Neural cell (in vitro differentiated cells): Measurements from ENCODE around the gene AIP. TPM values are rescaled to one million over a fixed set of nuclear protein-coding genes. Genes with fewer than 3 reads are reported as not detected.

Source experiments
- H2AFZ ChIP-seq: fragments of 200-600, 300-800 bp; sonication (generic), shearing (Covaris generic); 2 replicates; pipeline ENCODE4 v1.6.0; 2014; ENCODE audit warnings: low read depth, mild to moderate bottlenecking, antibody characterized with exemption, low read length, moderate library complexity
- H3F3A ChIP-seq: fragments of 200-600 bp; shearing (Covaris generic); 2 replicates; pipeline ENCODE4 v1.6.1; 2016; ENCODE audit warnings: mild to moderate bottlenecking, moderate library complexity, mixed read lengths, antibody characterized with exemption, low read length; ENCODE audit not compliant: insufficient read depth, poor library complexity, severe bottlenecking
- H3K27ac ChIP-seq: fragments of 200-600, 300-800 bp; sonication (generic), shearing (Covaris generic); 2 replicates; pipeline ENCODE4 v1.5.1; 2014; ENCODE audit warnings: mild to moderate bottlenecking, low read length, moderate library complexity
- H3K27me3 ChIP-seq: fragments of 300-800, 200-600 bp; sonication (generic), shearing (Covaris generic); 2 replicates; pipeline ENCODE4 v1.6.0; 2014; ENCODE audit warnings: mild to moderate bottlenecking, low read depth, low read length, moderate library complexity; ENCODE audit not compliant: insufficient read depth
- H3K36me3 ChIP-seq: fragments of 300-800, 200-600 bp; sonication (generic), shearing (Covaris generic); 2 replicates; pipeline ENCODE4 v1.5.1; 2014; ENCODE audit warnings: mild to moderate bottlenecking, antibody characterized with exemption, low read length, moderate library complexity; ENCODE audit not compliant: insufficient read depth
- H3K4me2 ChIP-seq: fragments of 300-800, 200-600 bp; sonication (generic), shearing (Covaris generic); 2 replicates; pipeline ENCODE4 v1.6.0; 2014; ENCODE audit warnings: mild to moderate bottlenecking, low read length
- H3K4me3 ChIP-seq: fragments of 300-800, 200-600 bp; sonication (generic), shearing (Covaris generic); 2 replicates; pipeline ENCODE4 v1.5.1; 2014; ENCODE audit warnings: mild to moderate bottlenecking, low read length, moderate library complexity
- H3K79me2 ChIP-seq: fragments of 200-600 bp; shearing (Covaris generic); replicated peaks from 2 replicates; pipeline ENCODE4 v1.6.0; 2014; ENCODE audit warnings: mild to moderate bottlenecking, low read length, moderate library complexity; ENCODE audit not compliant: insufficient read depth
- H3K9ac ChIP-seq: fragments of 300-800, 200-600 bp; sonication (generic), shearing (Covaris generic); 2 replicates; pipeline ENCODE4 v1.6.1; 2016; ENCODE audit warnings: mild to moderate bottlenecking, low read length, mixed read lengths
- H3K9me2 ChIP-seq: fragments of 200-600 bp; shearing (Covaris generic); 2 replicates; pipeline ENCODE4 v1.6.1; 2016; ENCODE audit warnings: mild to moderate bottlenecking, low read length, mixed read lengths; ENCODE audit not compliant: insufficient read depth
- H3K9me3 ChIP-seq: fragments of 200-600, 300-800 bp; sonication (generic), shearing (Covaris generic); 2 replicates; pipeline ENCODE4 v1.6.1; 2016; ENCODE audit warnings: mild to moderate bottlenecking, mixed run types, low read length, moderate library complexity, mixed read lengths
- H4K20me1 ChIP-seq: fragments of 200-600 bp; shearing (Covaris generic); 2 replicates; pipeline ENCODE4 v1.6.1; 2016; ENCODE audit warnings: mild to moderate bottlenecking, mixed run types; ENCODE audit not compliant: insufficient read depth
- EP300 ChIP-seq: fragments of 450-650 bp; conservative IDR thresholded peaks from 2 replicates; pipeline ENCODE4 v1.6.1; 2014; ENCODE audit warnings: antibody characterized with exemption, mild to moderate bottlenecking, moderate library complexity; ENCODE audit not compliant: poor library complexity, severe bottlenecking
- EZH2 ChIP-seq: fragments of 200-600, 300-800 bp; shearing (Covaris generic), sonication (generic); IDR thresholded peaks from 2 replicates; pipeline ENCODE4 v1.6.1; 2014; ENCODE audit warnings: antibody characterized with exemption, low read length, borderline replicate concordance, mild to moderate bottlenecking; ENCODE audit not compliant: insufficient read depth, poor library complexity, severe bottlenecking
- MXI1 ChIP-seq: fragments of 450-650 bp; conservative IDR thresholded peaks from 2 replicates; pipeline ENCODE4 v1.6.1; 2014; ENCODE audit warnings: antibody characterized with exemption, mild to moderate bottlenecking; ENCODE audit not compliant: poor library complexity, severe bottlenecking
- POLR2AphosphoS5 ChIP-seq: IDR thresholded peaks from 2 replicates; pipeline ENCODE4 v1.6.1; 2012
- RAD21 ChIP-seq: fragments of 450-650 bp; conservative IDR thresholded peaks from 2 replicates; pipeline ENCODE4 v1.6.1; 2014; ENCODE audit warnings: antibody characterized with exemption, mild to moderate bottlenecking, moderate library complexity
- SMC3 ChIP-seq: fragments of 450-650 bp; conservative IDR thresholded peaks from 2 replicates; pipeline ENCODE4 v1.6.1; 2014; ENCODE audit warnings: antibody characterized with exemption, mild to moderate bottlenecking, moderate library complexity; ENCODE audit not compliant: poor library complexity
- TAF1 ChIP-seq: IDR thresholded peaks from 2 replicates; pipeline ENCODE4 v1.6.1; 2012; ENCODE audit warnings: low read depth
- polyA plus RNA-seq: library from polyadenylated mRNA; depleted of rRNA; stranded (reverse); fragments of >200 nt; gene quantifications from 2 replicates; pipeline ENCODE4 v1.2.3, GENCODE V29; 2014
- TF ChIP-seq, protein P1 (sequence below): fragments of 450-650 bp; IDR thresholded peaks from 2 replicates; pipeline ENCODE4 v1.5.1; 2014; ENCODE audit warnings: antibody characterized with exemption, mild to moderate bottlenecking, moderate library complexity; ENCODE audit not compliant: poor library complexity, severe bottlenecking
- TF ChIP-seq, protein P2 (sequence below): IDR thresholded peaks from 2 replicates; pipeline ENCODE4 v1.6.1; 2012; ENCODE audit warnings: borderline replicate concordance

The AIP gene
- polyA plus RNA-seq, 1 donor from 2014 or later: 83.9 TPM

DNA sequence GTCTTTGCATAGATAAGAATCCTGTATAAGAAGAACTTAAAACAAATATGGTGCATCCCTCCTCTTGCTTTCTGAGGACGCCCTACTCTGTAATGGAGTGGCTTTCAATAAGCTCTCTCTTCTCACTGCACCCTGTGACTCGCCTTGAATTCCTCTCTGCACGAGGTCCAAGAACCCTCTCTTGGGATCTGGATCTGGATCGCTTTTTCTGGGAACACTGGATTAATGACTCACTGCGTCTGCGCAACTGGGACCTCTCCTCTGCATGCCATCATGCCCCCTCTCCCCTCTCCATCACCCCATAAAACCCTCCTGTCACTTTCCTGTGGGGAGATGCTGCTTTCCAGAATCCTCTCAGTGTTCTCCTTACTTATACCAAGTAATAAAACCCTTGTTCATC lies 55.5 kb downstream of the AIP start:
- TF ChIP-seq, protein P1, sequence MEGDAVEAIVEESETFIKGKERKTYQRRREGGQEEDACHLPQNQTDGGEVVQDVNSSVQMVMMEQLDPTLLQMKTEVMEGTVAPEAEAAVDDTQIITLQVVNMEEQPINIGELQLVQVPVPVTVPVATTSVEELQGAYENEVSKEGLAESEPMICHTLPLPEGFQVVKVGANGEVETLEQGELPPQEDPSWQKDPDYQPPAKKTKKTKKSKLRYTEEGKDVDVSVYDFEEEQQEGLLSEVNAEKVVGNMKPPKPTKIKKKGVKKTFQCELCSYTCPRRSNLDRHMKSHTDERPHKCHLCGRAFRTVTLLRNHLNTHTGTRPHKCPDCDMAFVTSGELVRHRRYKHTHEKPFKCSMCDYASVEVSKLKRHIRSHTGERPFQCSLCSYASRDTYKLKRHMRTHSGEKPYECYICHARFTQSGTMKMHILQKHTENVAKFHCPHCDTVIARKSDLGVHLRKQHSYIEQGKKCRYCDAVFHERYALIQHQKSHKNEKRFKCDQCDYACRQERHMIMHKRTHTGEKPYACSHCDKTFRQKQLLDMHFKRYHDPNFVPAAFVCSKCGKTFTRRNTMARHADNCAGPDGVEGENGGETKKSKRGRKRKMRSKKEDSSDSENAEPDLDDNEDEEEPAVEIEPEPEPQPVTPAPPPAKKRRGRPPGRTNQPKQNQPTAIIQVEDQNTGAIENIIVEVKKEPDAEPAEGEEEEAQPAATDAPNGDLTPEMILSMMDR: no peak
- TF ChIP-seq EP300 (no peak), MXI1 (no peak), EZH2 (no peak), SMC3 (no peak), POLR2AphosphoS5 (no peak), TAF1 (no peak), RAD21 (no peak)
- TF ChIP-seq, protein P2, sequence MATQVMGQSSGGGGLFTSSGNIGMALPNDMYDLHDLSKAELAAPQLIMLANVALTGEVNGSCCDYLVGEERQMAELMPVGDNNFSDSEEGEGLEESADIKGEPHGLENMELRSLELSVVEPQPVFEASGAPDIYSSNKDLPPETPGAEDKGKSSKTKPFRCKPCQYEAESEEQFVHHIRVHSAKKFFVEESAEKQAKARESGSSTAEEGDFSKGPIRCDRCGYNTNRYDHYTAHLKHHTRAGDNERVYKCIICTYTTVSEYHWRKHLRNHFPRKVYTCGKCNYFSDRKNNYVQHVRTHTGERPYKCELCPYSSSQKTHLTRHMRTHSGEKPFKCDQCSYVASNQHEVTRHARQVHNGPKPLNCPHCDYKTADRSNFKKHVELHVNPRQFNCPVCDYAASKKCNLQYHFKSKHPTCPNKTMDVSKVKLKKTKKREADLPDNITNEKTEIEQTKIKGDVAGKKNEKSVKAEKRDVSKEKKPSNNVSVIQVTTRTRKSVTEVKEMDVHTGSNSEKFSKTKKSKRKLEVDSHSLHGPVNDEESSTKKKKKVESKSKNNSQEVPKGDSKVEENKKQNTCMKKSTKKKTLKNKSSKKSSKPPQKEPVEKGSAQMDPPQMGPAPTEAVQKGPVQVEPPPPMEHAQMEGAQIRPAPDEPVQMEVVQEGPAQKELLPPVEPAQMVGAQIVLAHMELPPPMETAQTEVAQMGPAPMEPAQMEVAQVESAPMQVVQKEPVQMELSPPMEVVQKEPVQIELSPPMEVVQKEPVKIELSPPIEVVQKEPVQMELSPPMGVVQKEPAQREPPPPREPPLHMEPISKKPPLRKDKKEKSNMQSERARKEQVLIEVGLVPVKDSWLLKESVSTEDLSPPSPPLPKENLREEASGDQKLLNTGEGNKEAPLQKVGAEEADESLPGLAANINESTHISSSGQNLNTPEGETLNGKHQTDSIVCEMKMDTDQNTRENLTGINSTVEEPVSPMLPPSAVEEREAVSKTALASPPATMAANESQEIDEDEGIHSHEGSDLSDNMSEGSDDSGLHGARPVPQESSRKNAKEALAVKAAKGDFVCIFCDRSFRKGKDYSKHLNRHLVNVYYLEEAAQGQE: no peak

DNA sequence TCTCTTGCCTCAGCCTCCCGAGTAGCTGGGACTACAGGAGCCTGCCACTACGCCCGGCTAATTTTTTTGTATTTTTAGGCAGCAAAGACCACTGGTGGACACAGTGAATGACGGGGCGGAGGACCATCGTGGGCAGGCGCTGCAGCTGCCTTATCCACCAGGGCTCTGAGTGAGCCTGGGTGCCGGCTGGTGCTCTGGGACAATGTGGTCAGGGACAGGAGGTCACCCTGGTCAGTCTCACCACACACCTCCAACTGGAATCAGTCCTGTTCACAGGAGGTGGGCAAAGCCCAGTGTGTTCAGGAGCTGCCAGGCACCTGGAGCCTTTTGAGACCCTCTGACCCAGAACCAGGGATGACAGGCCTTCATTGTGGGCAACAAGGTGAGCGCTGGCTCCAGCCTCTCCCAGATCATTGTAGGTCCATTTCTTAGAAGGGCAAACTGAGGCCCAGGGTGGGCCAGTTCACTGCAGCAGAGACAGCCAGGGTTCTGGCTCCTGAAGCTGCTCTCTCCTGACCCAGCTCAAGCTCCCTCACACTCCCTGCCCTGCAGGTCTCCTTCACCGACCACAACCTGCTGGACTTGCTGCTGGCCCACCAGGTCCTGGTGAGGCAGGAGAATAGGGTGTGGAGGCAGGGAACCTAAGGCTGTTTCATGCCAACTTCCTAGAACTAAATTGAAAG lies 56.1 kb downstream of the AIP start:
- no peaks in the 10 kb centered on the region for H3F3A ChIP-seq
- no peaks in the 10 kb centered on the region for H4K20me1 ChIP-seq
- no peaks in the 10 kb centered on the region for H3K79me2 ChIP-seq
- H3K9me2 ChIP-seq: no peaks in the 10 kb centered on the region
- no peak overlapping the region for H2AFZ ChIP-seq
- H3K27ac ChIP-seq: no peak overlapping the region
- no peak overlapping the region for H3K4me3 ChIP-seq
- no peak overlapping the region for H3K4me2 ChIP-seq
- TF ChIP-seq RAD21 (no peak), EZH2 (no peak), MXI1 (no peak), SMC3 (no peak), POLR2AphosphoS5 (no peak), EP300 (no peak), TAF1 (no peak)
- TF ChIP-seq, protein P1: no peak
- TF ChIP-seq, protein P2: no peak
- no peaks in the 10 kb centered on the region for H3K36me3 ChIP-seq
- H3K27me3 ChIP-seq: no peaks in the 10 kb centered on the region
- H3K9ac ChIP-seq: no peak overlapping the region
- no peaks in the 10 kb centered on the region for H3K9me3 ChIP-seq

More for the DNA sequence above, 55.5 kb downstream of the AIP start:
- Histone ChIP-seq H2AFZ (no peak overlapping the region), H3K27ac (no peak overlapping the region), H3K4me3 (no peak overlapping the region), H3K27me3 (no peaks in the 10 kb centered on the region), H3K9me2 (no peaks in the 10 kb centered on the region), H3K79me2 (no peaks in the 10 kb centered on the region), H3K9me3 (no peaks in the 10 kb centered on the region), H3K36me3 (no peaks in the 10 kb centered on the region), H3K4me2 (no peak overlapping the region), H3F3A (no peaks in the 10 kb centered on the region), H4K20me1 (no peaks in the 10 kb centered on the region), H3K9ac (no peak overlapping the region)
